Hepatocyte (in vitro differentiated cells): ENCODE data around the gene ANKS6. TPM values are rescaled to one million over a fixed set of nuclear protein-coding genes. Genes with fewer than 3 reads are reported as not detected.

Source experiments
- polyA plus RNA-seq: library from polyadenylated mRNA; unstranded; fragments of >200 nt; fragmentation: Nextera tagmentation; extraction: Ambion mirVana; gene quantifications from 2 replicates; pipeline ENCODE4 v1.2.1, GENCODE V29; 2016
- total RNA-seq: library from RNA; depleted of rRNA; stranded (reverse); fragments of >200 nt; gene quantifications from 2 replicates; pipeline ENCODE4 v1.2.3, GENCODE V29; 2014

The ANKS6 gene
- total and polyA plus RNA-seq, 2 experiments from 2014 or later, result 21.3 to 22.9 TPM

Other genes starting within 250 kb of the ANKS6 start
- 0.20 and 0.52 TPM in 2 replicates for gene GABBR2, start 87.6 kb downstream of the ANKS6 start, total RNA-seq
- gene GABBR2, start 87.6 kb downstream of the ANKS6 start, polyA plus RNA-seq, result 0.28 and 1.3 TPM in 2 replicates
- 13.0 and 16.4 TPM in 2 replicates for gene GALNT12, start 11.1 kb upstream of the ANKS6 start, total RNA-seq
- 13.9 and 17.2 TPM in 2 replicates for gene GALNT12, start 11.1 kb upstream of the ANKS6 start, polyA plus RNA-seq
- 105 and 106 TPM in 2 replicates for gene COL15A1, start 147.4 kb upstream of the ANKS6 start, total RNA-seq
- 87.2 and 97.6 TPM in 2 replicates for gene COL15A1, start 147.4 kb upstream of the ANKS6 start, polyA plus RNA-seq